ENCODE results near the gene ZNF648.

- TF ChIP-seq CTCF (IDR thresholded peaks at IDR 0.05) (no peak), POLR2A (IDR thresholded peaks at IDR 0.05) (no peak)
These were observed 3.1 kb upstream of the ZNF648 start for GRCh38 chr1:182064611-182065010.
